ENCODE results near the gene CROT.

CROT gene

DNA sequence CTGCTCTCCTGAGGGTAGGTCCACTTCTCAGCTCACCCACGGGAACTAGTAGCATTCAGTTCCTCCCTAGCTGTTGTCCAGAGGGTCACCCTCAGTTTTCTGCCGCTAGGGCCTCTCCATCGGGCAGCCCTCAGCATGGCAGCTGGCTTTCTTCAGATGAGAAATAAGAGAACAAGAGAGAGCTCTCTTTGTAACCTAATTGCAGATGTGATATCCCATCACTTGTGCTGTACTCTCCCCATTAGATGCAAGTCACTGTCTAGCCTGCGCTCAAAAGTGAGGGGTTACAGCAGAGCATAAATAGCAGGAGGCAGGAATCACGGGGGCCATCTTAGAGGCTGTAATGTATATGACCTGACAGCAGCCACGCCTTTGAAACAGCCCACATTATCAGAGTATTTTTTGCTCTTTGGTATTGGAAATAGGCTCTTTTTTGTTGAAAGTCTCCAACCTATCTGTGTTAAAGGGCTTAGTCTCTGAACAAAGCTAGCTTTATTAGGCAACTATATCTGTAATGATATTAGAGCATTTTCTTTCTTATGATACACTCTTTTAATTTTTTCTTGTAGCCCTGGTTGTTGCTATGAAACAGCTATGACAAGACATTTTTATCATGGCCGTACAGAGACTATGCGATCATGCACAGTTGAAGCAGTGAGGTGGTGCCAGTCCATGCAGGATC, 45.7 kb downstream of the CROT start:
- H3K4me2 ChIP-seq (ENCODE audit: low read length): no peak overlapping the region
- no peaks in the 10 kb centered on the region for H4K20me1 ChIP-seq (ENCODE audit: control insufficient read depth, insufficient read depth, low read depth, low read length)
- no peaks in the 10 kb centered on the region for H3K36me3 ChIP-seq (ENCODE audit: control insufficient read depth, low read length)
- H3K79me2 ChIP-seq (ENCODE audit: control insufficient read depth, low read length): no peaks in the 10 kb centered on the region
- H3K4me3 ChIP-seq (ENCODE audit: low read length): no peak overlapping the region
- no peaks in the 10 kb centered on the region for H3K4me1 ChIP-seq (ENCODE audit: control insufficient read depth, low read length)
- H3K27me3 ChIP-seq (ENCODE audit: control insufficient read depth, low read length): no peaks in the 10 kb centered on the region
- no peak overlapping the region for H3K27ac ChIP-seq (ENCODE audit: low read depth, low read length)
- TF ChIP-seq CTCF (IDR thresholded peaks at IDR 0.05; ENCODE audit: low read depth, low read length, poor library complexity, severe bottlenecking) (no peak), EZH2phosphoT487 (IDR thresholded peaks at IDR 0.05; ENCODE audit: borderline replicate concordance, low read length) (no peak)
- no peaks in the 10 kb centered on the region for H3K9me3 ChIP-seq (ENCODE audit: control insufficient read depth, insufficient read depth, low read length)
- H3K9me2 ChIP-seq (replicated peaks; ENCODE audit: control insufficient read depth, low read length): no peaks in the 10 kb centered on the region
- no peaks in the 10 kb centered on the region for H3F3A ChIP-seq (ENCODE audit: control insufficient read depth, insufficient read depth)

- no peaks in the 10 kb centered on the region for H3K4me1 ChIP-seq (ENCODE audit: control insufficient read depth, low read length)
- no peaks in the 10 kb centered on the region for H3K27me3 ChIP-seq (ENCODE audit: control insufficient read depth, low read length)
- TF ChIP-seq EZH2phosphoT487 (IDR thresholded peaks at IDR 0.05; ENCODE audit: borderline replicate concordance, low read length): no peak
- TF ChIP-seq CTCF (IDR thresholded peaks at IDR 0.05; ENCODE audit: low read depth, low read length, poor library complexity, severe bottlenecking): no peak
- no peaks in the 10 kb centered on the region for H3K79me2 ChIP-seq (ENCODE audit: control insufficient read depth, low read length)
- H3K9me3 ChIP-seq (ENCODE audit: control insufficient read depth, insufficient read depth, low read length): no peaks in the 10 kb centered on the region
- H4K20me1 ChIP-seq (ENCODE audit: control insufficient read depth, insufficient read depth, low read depth, low read length): no peaks in the 10 kb centered on the region
- no peaks in the 10 kb centered on the region for H3K9me2 ChIP-seq (replicated peaks; ENCODE audit: control insufficient read depth, low read length)
- no peak overlapping the region for H3K4me3 ChIP-seq (ENCODE audit: low read length)
- H3K4me2 ChIP-seq (ENCODE audit: low read length): no peak overlapping the region
- no peaks in the 10 kb centered on the region for H3F3A ChIP-seq (ENCODE audit: control insufficient read depth, insufficient read depth)
- no peak overlapping the region for H3K27ac ChIP-seq (ENCODE audit: low read depth, low read length)
- no peaks in the 10 kb centered on the region for H3K36me3 ChIP-seq (ENCODE audit: control insufficient read depth, low read length)
Observed at GRCh38 chr7:87395442-87396020, 50.1 kb downstream of the CROT start.

GRCh38 chr7:87398446-87398845, 53.0 kb downstream of the CROT start:
- Histone ChIP-seq H3K36me3 (ENCODE audit: control insufficient read depth, low read length) (no peaks in the 10 kb centered on the region), H4K20me1 (ENCODE audit: control insufficient read depth, insufficient read depth, low read depth, low read length) (no peaks in the 10 kb centered on the region), H3F3A (ENCODE audit: control insufficient read depth, insufficient read depth) (no peaks in the 10 kb centered on the region), H3K4me2 (ENCODE audit: low read length) (no peak overlapping the region), H3K4me1 (ENCODE audit: control insufficient read depth, low read length) (no peaks in the 10 kb centered on the region), H3K4me3 (ENCODE audit: low read length) (no peak overlapping the region), H3K27ac (ENCODE audit: low read depth, low read length) (no peak overlapping the region), H3K9me2 (replicated peaks; ENCODE audit: control insufficient read depth, low read length) (no peaks in the 10 kb centered on the region), H3K79me2 (ENCODE audit: control insufficient read depth, low read length) (no peaks in the 10 kb centered on the region), H3K9me3 (ENCODE audit: control insufficient read depth, insufficient read depth, low read length) (no peaks in the 10 kb centered on the region), H3K27me3 (ENCODE audit: control insufficient read depth, low read length) (no peaks in the 10 kb centered on the region)
- no peak for TF ChIP-seq CTCF (IDR thresholded peaks at IDR 0.05; ENCODE audit: low read depth, low read length, poor library complexity, severe bottlenecking)
- TF ChIP-seq EZH2phosphoT487 (IDR thresholded peaks at IDR 0.05; ENCODE audit: borderline replicate concordance, low read length): no peak
